ENCODE results near the gene BCL3.

DNA sequence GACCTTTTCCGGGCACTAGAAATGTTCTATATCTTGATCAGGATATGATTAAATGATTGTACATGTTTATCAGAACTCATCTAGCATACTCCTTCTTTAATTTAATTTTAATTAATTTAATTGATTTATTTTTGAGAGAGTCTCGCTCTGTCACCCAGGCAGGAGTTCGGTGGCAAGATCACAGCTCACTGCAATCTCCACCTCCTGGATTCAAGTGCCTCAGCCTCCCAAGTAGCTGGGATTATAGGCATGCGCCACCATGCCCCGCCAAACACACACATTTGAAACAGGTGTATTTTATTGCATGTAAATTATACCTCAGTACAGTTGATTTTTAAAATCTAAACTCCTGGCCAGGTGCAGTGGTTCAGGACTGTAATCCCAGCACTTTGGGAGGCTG lies 17.4 kb upstream of the BCL3 start:
- no peak for TF ChIP-seq CTCF (IDR thresholded peaks at IDR 0.05; ENCODE audit: low read depth, low read length)
- TF ChIP-seq EZH2phosphoT487 (IDR thresholded peaks at IDR 0.05; ENCODE audit: low read depth): no peak

Data from OCI-LY3 (cell line).